Globus pallidus (tissue), 1 donor: ENCODE data around the gene TLR7.

Experiments used
- DNase-seq: peaks from one replicate; pipeline ENCODE4 v3.0.0-alpha.2; 2015; ENCODE audit warnings: low spot score

Gene TLR7

DNA sequence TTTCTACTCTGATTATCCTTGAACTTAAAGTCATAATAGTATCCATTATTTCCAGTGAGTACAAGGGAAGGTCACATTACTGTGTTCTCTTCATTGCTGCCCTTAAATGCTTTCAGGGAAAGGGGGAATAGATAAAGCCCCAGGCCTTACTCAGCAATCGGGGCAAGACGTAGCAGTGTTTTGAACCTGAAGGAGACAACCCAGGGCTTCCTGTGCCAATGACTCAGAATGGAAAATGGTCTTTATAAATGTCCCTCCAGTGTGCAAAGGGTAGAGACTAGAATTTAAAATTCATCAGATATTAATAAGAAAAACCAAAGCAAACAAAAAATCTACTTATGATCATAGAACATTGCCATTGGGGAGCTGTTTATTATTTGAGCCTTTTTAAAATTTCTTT lies 63.3 kb downstream of the TLR7 start:
- no peak for DNase-seq

GRCh38 chrX:12932244-12932643 lies 65.4 kb downstream of the TLR7 start:
- DNase-seq: no peak

- DNase-seq: no peak
These were observed 68.0 kb downstream of the TLR7 start for GRCh38 chrX:12934850-12935249.

GRCh38 chrX:12936947-12937346 lies 70.1 kb downstream of the TLR7 start:
- no peak for DNase-seq
